ENCODE measurements around the gene IFNA8.

DNA sequence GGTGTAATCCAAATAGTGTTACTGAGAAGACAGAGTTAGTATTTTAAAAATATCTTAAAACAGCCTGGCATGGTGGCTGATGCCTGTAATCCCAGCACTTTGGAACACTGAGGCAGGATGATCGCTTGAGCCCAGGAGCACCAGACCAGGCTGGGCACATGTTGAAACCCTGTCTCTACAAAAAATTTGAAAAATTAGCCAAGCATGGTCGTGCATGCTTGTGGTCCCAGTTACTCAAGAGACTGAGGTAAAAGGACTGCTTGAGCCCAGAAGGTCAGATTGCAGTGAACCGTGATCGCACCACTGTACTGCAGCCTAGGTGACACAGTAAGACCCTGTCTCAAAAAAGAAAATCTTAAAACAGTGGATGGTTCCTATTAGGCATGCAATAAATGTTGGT, 43.8 kb downstream of the IFNA8 start:
- TF ChIP-seq, protein P1, sequence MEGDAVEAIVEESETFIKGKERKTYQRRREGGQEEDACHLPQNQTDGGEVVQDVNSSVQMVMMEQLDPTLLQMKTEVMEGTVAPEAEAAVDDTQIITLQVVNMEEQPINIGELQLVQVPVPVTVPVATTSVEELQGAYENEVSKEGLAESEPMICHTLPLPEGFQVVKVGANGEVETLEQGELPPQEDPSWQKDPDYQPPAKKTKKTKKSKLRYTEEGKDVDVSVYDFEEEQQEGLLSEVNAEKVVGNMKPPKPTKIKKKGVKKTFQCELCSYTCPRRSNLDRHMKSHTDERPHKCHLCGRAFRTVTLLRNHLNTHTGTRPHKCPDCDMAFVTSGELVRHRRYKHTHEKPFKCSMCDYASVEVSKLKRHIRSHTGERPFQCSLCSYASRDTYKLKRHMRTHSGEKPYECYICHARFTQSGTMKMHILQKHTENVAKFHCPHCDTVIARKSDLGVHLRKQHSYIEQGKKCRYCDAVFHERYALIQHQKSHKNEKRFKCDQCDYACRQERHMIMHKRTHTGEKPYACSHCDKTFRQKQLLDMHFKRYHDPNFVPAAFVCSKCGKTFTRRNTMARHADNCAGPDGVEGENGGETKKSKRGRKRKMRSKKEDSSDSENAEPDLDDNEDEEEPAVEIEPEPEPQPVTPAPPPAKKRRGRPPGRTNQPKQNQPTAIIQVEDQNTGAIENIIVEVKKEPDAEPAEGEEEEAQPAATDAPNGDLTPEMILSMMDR (optimal IDR thresholded peaks at IDR 0.05 in 1 of 3, IDR thresholded peaks at IDR 0.05 in 1 of 3, conservative IDR thresholded peaks at IDR 0.05 in 1 of 3; ENCODE audit: extremely low read depth in 1 of 3, insufficient read depth in 2 of 3, low read length in 3 of 3), result no peak
- no peak for TF ChIP-seq EZH2 (IDR thresholded peaks at IDR 0.05; ENCODE audit: low read length)

All from keratinocyte (primary cell).